Measurements from ENCODE around the gene SSPN.
A peak's percentile ranks its signal among the peaks of the same experiment; 100 is the strongest.

Gene SSPN

DNA sequence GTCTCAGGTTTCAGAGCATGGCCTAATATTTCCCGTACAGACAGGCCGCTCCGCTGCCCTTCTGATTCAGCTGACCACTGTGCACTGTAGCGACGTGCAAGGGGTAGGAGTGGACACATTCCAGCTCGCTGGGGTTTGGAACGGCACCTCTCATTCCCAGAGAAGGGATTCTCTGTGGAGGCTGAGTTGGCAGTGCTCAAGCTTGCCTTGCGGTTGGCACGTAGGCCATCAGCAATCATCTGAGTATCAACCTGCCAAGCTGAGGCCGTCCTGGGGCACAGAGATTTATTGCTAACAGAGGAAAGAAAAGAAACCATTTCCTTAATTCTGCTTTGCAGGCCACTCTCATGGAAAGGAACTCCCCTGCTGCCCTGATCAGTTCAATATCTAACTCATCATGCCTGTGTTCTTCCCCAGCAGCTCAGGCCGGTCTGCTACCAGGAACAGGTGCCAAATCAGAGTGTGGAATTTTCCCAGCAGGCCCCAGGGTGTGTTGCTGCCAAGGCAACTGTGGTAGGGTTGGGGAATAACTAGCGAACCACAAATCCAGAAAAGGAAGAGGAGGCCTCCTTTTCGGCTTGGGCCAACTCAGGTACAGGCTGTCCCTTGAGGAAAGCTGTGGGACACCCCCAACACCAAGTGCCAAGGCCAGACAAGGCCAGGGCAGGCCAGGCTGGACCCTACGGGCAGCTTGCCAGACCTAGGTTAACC lies 92.5 kb downstream of the SSPN start:
- peak; percentile 23 for DNase-seq

GRCh38 chr12:26290565-26290964 lies 95.2 kb downstream of the SSPN start:
- DNase-seq: no peak

GRCh38 chr12:26292596-26292995 lies 97.2 kb downstream of the SSPN start:
- DNase-seq: no peak

DNA sequence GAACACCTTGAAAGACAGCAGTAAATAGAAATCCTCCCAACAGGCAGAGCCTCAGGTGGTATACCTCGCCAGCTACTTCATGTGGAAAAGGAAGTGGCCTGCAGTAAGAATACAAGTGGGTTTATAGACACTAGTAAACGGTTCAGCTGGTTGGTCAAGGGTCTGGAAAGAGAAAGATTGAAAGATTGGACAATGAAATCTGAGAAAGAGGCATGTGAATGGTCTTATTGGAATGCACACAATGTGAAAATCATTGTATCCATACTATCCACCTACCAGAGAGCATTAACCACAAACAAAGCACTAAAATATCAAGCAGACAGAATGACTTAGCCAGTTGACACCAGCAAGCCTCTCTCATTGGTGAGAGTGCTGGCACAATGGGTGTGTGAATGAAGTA lies 98.2 kb downstream of the SSPN start:
- DNase-seq: no peak

DNA sequence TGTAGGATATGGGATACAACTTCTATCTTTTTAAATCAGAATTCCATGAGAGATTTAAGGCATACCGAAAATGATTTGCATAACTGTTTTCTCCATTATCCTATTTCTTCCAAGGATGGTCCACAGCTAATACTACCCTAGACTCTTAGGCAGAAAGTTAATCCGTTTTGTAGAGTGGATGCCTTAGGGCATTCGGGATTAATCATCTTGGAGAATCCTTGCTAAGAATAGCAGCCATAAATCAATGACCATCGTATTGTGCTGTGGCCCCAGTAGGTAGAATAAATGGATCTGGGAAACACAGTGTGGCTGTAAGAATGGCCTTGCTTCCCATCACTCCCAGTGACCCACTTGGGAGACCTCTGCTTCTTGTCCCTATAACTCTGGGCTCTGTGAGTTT lies 99.6 kb downstream of the SSPN start:
- no peak for DNase-seq

GRCh38 chr12:26297396-26298070 lies 102.2 kb downstream of the SSPN start:
- DNase-seq: no peak

DNA sequence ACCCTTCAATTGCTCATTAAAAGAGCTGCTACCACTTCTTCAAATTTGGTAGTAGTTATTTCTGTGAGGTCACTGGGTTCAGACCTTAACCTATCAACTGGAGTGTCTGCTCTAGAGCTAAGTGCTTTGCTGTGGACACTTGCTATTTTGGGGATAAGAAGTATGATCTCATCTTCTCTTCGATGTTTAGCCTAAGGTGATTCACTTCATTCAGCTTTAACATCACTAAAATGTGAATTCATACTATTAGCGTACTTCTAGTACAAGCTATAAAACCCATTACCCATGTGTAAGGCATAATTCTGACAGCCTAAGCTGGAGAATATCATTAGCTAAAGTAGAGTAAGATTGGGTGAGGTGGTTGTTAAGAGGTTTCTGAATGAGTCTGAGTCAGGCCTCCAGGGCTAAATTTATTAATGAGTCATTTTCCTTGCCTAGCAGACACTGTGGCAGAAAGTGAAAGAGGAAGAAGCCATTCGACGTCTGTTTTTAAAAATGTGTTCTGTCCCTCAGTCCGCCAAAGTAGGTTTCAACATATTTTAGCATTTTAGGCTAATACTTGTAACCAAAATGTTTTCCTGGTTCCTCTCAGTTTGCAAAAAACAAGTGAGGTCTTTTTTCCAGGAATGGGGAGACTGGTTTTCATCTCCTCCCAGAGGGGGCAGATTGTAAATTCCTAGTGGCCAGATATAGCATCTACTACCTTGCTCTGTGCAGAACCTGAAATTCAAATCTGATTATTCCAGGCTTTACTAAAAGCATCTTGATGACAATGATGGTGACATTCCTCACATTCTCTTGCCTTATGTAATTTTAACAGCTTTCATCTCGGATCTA lies 103.6 kb downstream of the SSPN start:
- DNase-seq: peak; percentile 97

DNA sequence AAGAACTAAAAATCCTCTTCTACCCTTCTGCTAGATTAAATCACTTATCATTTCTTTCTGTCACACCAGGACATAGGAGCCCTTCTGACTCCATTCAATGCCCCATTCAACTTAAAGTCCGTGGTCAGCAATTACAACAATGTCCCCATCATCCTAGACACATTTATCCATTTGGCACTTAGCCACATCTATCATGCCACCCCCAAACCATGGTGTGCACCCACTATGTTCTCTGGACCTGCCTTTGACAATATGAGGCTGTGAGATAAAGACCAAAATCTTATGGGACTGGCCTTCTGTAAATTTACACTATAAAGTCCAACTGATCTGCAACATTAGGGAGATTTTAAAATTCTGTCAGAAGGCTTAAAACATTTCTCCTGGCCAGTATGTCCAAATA lies 104.4 kb downstream of the SSPN start:
- DNase-seq: no peak
